HG03469 (cell line): Measurements from ENCODE around the gene TLCD2.
"Not testable (repeated sequence)": the region's sequence is repeated elsewhere in the genome, so short reads cannot be mapped to it uniquely, and the experiment has no call there.

Experiments used
- ATAC-seq: cut with Tn5 transposase; IDR thresholded peaks from one replicate; pipeline ENCODE4 v1.9.1; 2021; ENCODE audit warnings: mild to moderate bottlenecking, moderate library complexity, moderate number of reproducible peaks; ENCODE audit not compliant: unreplicated experiment

The TLCD2 gene

GRCh38 chr17:1718362-1719165 lies 8.4 kb upstream of the TLCD2 start:
- no peak for ATAC-seq

- peak; percentile 27 for ATAC-seq
Observed at GRCh38 chr17:1716912-1717695, 6.9 kb upstream of the TLCD2 start.

- peak; percentile 57 for ATAC-seq
Observed at GRCh38 chr17:1716076-1716911, 6.1 kb upstream of the TLCD2 start.

- ATAC-seq, result no peak
Observed at GRCh38 chr17:1715803-1716075, 5.6 kb upstream of the TLCD2 start.

GRCh38 chr17:1714980-1715802 lies 5.0 kb upstream of the TLCD2 start:
- ATAC-seq, result no peak

GRCh38 chr17:1714427-1714979 lies 4.3 kb upstream of the TLCD2 start:
- no peak for ATAC-seq

- ATAC-seq, result no peak
Observed at GRCh38 chr17:1713878-1714426, 3.8 kb upstream of the TLCD2 start.

- no peak for ATAC-seq
Observed at GRCh38 chr17:1713160-1713877, 3.1 kb upstream of the TLCD2 start.

- no peak for ATAC-seq
Observed at GRCh38 chr17:1712271-1712670, 2.1 kb upstream of the TLCD2 start.

- no peak for ATAC-seq
Observed at GRCh38 chr17:1711804-1712203, 1.6 kb upstream of the TLCD2 start.

- ATAC-seq, result no peak
Observed at GRCh38 chr17:1710807-1711553, 803 bp upstream of the TLCD2 start.

- no peak for ATAC-seq
Observed at GRCh38 chr17:1709403-1709951, 700 bp downstream of the TLCD2 start.

GRCh38 chr17:1708791-1709346 lies 1.3 kb downstream of the TLCD2 start:
- ATAC-seq, result not testable (repeated sequence)

- no peak for ATAC-seq
Observed at GRCh38 chr17:1707107-1707506, 3.1 kb downstream of the TLCD2 start.

- no peak for ATAC-seq
Observed at GRCh38 chr17:1705004-1705403, 5.2 kb downstream of the TLCD2 start.

GRCh38 chr17:1703063-1703462 lies 7.1 kb downstream of the TLCD2 start:
- ATAC-seq, result no peak

GRCh38 chr17:1699891-1700290 lies 10.3 kb downstream of the TLCD2 start:
- not testable (repeated sequence) for ATAC-seq

- ATAC-seq, result no peak
Observed at GRCh38 chr17:1697681-1698080, 12.5 kb downstream of the TLCD2 start.
